Activated CD4-positive, alpha-beta T cell treated with anti-CD3 and anti-CD28 coated beads, Interleukin-2, amount 10 ng/mL, durations not matched to agents 7 days and 5 days (primary cell): ENCODE data around the gene HSPA9. TPM values are rescaled to one million over a fixed set of nuclear protein-coding genes. Genes with fewer than 3 reads are reported as not detected.
A peak's percentile ranks its signal among the peaks of the same experiment; 100 is the strongest.

Experiments used
- CTCF ChIA-PET: fragments of 350-600 bp; sonication (Branson Sonifier 250); formaldehyde crosslinking; loops from one replicate; lab custom pipeline; 2021; ENCODE audit warnings: antibody characterized with exemption; lab: Charles Lee
- POLR2A ChIA-PET: fragments of 350-600 bp; sonication (Branson Sonifier 250); formaldehyde crosslinking; loops from one replicate; lab custom pipeline; 2021; ENCODE audit warnings: antibody characterized with exemption; lab: Charles Lee
- DNase-seq: peaks from one replicate; pipeline ENCODE4 v3.0.0-alpha.2; 2020
- H3K27ac Mint-ChIP-seq: one replicate; pipeline ENCODE4 v1.8.0; 2021; ENCODE audit warnings: mild to moderate bottlenecking, moderate library complexity, mixed read lengths
- H3K27me3 Mint-ChIP-seq: one replicate; pipeline ENCODE4 v1.8.0; 2021; ENCODE audit warnings: mixed read lengths
- H3K36me3 Mint-ChIP-seq: one replicate; pipeline ENCODE4 v1.8.0; 2021; ENCODE audit warnings: low read depth, mixed read lengths
- H3K4me1 Mint-ChIP-seq: one replicate; pipeline ENCODE4 v1.8.0; 2021; ENCODE audit warnings: mixed read lengths
- H3K4me3 Mint-ChIP-seq: one replicate; pipeline ENCODE4 v1.8.0; 2021; ENCODE audit warnings: mild to moderate bottlenecking, moderate library complexity, mixed read lengths
- H3K9me3 Mint-ChIP-seq: one replicate; pipeline ENCODE4 v1.8.0; 2021; ENCODE audit warnings: mixed read lengths
- total RNA-seq, 2 experiments: library from RNA; stranded (reverse); gene quantifications; one replicate each; pipeline ENCODE4 v1.2.3, GENCODE V29; 2021

The HSPA9 gene
- total RNA-seq, 2 experiments from 2014 or later, result 168 to 171 TPM

- ChIA-PET CTCF (no interaction called here), POLR2A (interaction anchor here (1.1 kb wide), 1 partner anchor 10 kb away, joined by 3 read pairs; the partner anchor contains the start of gene HSPA9)
- H3K36me3 Mint-ChIP-seq, result no peaks in the 10 kb centered on the region
- H3K4me1 Mint-ChIP-seq, result no peaks in the 10 kb centered on the region
- peaks cover 19% of the 10 kb centered on the region for H3K27me3 Mint-ChIP-seq
- DNase-seq, result no peak
- no peaks in the 10 kb centered on the region for H3K9me3 Mint-ChIP-seq
- no peak overlapping the region for H3K4me3 Mint-ChIP-seq
- no peak overlapping the region for H3K27ac Mint-ChIP-seq
These were observed 10.0 kb upstream of the HSPA9 start for GRCh38 chr5:138585157-138585556.

DNA sequence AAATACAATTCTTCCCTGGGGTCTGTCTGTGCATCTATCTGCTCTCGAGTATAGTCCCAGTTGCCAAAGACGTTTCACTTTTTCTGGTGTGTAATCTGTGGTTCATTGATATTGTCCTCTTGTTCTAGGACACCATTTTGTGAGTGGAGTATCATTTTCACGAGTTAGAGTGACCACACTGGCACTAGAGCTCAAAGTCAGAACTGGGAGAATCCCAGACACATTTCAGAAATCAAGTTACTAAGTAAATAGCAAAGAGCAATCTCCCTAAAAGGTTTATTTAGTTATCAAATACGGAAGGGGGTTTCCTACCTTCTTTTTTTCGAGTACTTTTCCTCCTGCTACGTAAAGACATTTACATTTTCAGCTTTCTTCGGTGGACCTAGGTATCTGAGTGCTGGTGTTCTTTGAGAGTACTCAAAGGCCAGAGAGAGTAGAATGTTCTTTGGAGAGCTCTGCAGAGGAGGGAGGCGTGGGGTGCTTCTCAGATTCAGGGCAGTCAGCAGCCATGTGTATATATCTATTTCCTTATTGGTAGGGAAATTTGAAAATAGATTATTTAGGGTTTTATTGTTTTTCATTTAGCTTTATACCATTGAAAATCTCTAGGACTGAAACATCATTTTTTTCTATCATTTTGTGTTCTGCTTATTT, 8.9 kb upstream of the HSPA9 start:
- CTCF ChIA-PET, result interaction anchor here (0.7 kb wide), 1 partner anchor 13 kb away, joined by 3 read pairs; no protein-coding TSS in a partner anchor
- Mint-ChIP-seq H3K27me3 (peaks cover 19% of the 10 kb centered on the region), H3K4me3 (no peak overlapping the region), H3K27ac (no peak overlapping the region), H3K36me3 (no peaks in the 10 kb centered on the region), H3K4me1 (peaks cover 4% of the 10 kb centered on the region), H3K9me3 (no peaks in the 10 kb centered on the region)
- POLR2A ChIA-PET, result interaction anchor here (1.1 kb wide), 1 partner anchor 9 kb away, joined by 3 read pairs; the partner anchor contains the start of gene HSPA9
- DNase-seq, result no peak

GRCh38 chr5:138582959-138583358, 7.8 kb upstream of the HSPA9 start:
- POLR2A ChIA-PET, result no interaction called here
- no peak for DNase-seq
- CTCF ChIA-PET, result no interaction called here
- Mint-ChIP-seq H3K27ac (no peak overlapping the region), H3K4me3 (no peak overlapping the region), H3K9me3 (no peaks in the 10 kb centered on the region), H3K27me3 (peaks cover 16% of the 10 kb centered on the region), H3K36me3 (no peaks in the 10 kb centered on the region), H3K4me1 (peaks cover 5% of the 10 kb centered on the region)

GRCh38 chr5:138580777-138581176, 5.6 kb upstream of the HSPA9 start:
- no peak overlapping the region for H3K4me3 Mint-ChIP-seq
- ChIA-PET CTCF (interaction anchor here (0.8 kb wide), 1 partner anchor 9 kb away, joined by 4 read pairs; no protein-coding TSS in a partner anchor), POLR2A (no interaction called here)
- H3K36me3 Mint-ChIP-seq, result peaks cover 2% of the 10 kb centered on the region
- no peaks in the 10 kb centered on the region for H3K9me3 Mint-ChIP-seq
- H3K27ac Mint-ChIP-seq, result no peak overlapping the region
- H3K4me1 Mint-ChIP-seq, result peaks cover 13% of the 10 kb centered on the region
- peaks cover 8% of the 10 kb centered on the region for H3K27me3 Mint-ChIP-seq
- DNase-seq, result no peak

- peaks cover 16% of the 10 kb centered on the region for H3K4me1 Mint-ChIP-seq
These were observed 4.8 kb upstream of the HSPA9 start for GRCh38 chr5:138580001-138580400.

DNA sequence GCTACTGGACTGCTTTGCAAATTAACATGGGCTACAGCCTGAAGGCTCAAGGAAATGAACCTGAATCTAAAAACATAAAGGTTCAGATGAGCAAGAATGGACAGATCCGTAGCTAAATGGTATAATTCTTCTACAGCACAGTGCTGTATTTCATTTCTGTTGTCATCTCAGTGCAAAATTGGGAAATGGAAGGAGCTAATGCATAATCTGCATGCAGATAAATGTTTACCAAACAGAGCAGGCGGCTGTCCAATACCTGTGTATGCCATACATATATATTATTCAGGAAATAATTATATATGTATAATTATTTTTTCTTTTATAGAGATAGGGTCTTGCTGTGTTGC, 4.3 kb upstream of the HSPA9 start:
- POLR2A ChIA-PET, result interaction anchor here (0.6 kb wide), 1 partner anchor 114 kb away, joined by 9 read pairs; no protein-coding TSS in a partner anchor
- H3K27ac Mint-ChIP-seq, result no peak overlapping the region

More at GRCh38 chr5:138580001-138580400, 4.8 kb upstream of the HSPA9 start:
- ChIA-PET CTCF (interaction anchor here (0.6 to 1.7 kb wide), 10 partner anchors 9 to 775 kb away, joined by 3 to 6 read pairs (median 4); partner anchors contain the start of gene ETF1), POLR2A (interaction anchor here (0.6 kb wide), 1 partner anchor 114 kb away, joined by 9 read pairs; no protein-coding TSS in a partner anchor)
- no peak for DNase-seq
- Mint-ChIP-seq H3K27ac (no peak overlapping the region), H3K27me3 (peaks cover 6% of the 10 kb centered on the region), H3K9me3 (no peaks in the 10 kb centered on the region), H3K4me3 (no peak overlapping the region), H3K36me3 (peaks cover 3% of the 10 kb centered on the region)

GRCh38 chr5:138577452-138577851, 2.3 kb upstream of the HSPA9 start:
- DNase-seq, result no peak
- ChIA-PET POLR2A (no interaction called here), CTCF (interaction anchor here (0.8 to 0.9 kb wide), 2 partner anchors 17 to 27 kb away, joined by 4 to 6 read pairs; no protein-coding TSS in a partner anchor)
- H3K4me1 Mint-ChIP-seq, result peaks cover 28% of the 10 kb centered on the region
- H3K4me3 Mint-ChIP-seq, result no peak overlapping the region
- H3K27ac Mint-ChIP-seq, result peak overlapping the region; percentile 77
- no peaks in the 10 kb centered on the region for H3K9me3 Mint-ChIP-seq
- H3K27me3 Mint-ChIP-seq, result no peaks in the 10 kb centered on the region
- peaks cover 23% of the 10 kb centered on the region for H3K36me3 Mint-ChIP-seq

More for the DNA sequence above, 4.3 kb upstream of the HSPA9 start:
- Mint-ChIP-seq H3K4me3 (no peak overlapping the region), H3K36me3 (peaks cover 8% of the 10 kb centered on the region), H3K9me3 (no peaks in the 10 kb centered on the region), H3K4me1 (peaks cover 16% of the 10 kb centered on the region), H3K27me3 (peaks cover 3% of the 10 kb centered on the region)
- CTCF ChIA-PET, result interaction anchor here (0.6 to 1.7 kb wide), 19 partner anchors 8 to 776 kb away, joined by 3 to 6 read pairs (median 3); partner anchors contain the start of gene ETF1
- no peak for DNase-seq

- CTCF ChIA-PET, result interaction anchor here (1.2 to 1.6 kb wide), 3 partner anchors 9 to 222 kb away, joined by 4 to 11 read pairs (median 9); partner anchors contain the start of gene KDM3B
- H3K36me3 Mint-ChIP-seq, result peaks cover 42% of the 10 kb centered on the region
These were observed 432 bp downstream of the HSPA9 start for GRCh38 chr5:138574744-138575193.

DNA sequence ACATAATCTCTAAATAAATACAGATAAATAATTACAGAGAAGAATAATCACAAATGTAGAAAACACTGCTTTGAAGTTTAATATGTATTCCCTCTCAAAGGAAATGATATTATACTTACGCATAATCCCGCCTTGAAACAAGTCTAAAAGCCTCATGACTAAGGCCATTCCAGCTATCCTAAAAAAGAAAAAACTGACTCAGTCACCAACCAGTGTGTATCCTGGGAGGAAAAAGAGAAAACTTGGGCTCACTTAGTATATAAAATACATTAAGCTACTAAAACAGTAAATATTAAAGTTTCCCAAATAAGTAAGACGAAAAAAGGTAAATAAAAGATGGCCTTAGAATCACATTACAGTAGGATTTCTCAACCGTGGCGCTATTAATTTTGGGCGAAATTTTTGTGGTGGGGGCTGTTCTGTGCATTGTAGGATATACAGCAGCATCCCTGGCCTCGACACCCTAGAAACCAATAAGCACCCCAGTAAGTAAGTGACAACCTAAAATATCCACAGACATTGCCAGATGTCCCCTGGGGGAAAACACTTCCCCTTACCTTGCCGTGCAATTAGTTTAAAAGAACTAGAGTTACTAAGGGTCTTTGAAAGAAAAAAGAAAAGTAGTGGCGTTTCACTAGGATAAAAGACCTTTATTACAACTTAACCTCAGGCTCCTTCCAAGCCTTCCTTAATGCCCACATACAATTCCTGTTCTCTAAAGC, 1.1 kb downstream of the HSPA9 start:
- DNase-seq, result no peak
- H3K27me3 Mint-ChIP-seq, result no peaks in the 10 kb centered on the region
- peak overlapping the region; percentile 100 for H3K27ac Mint-ChIP-seq
- POLR2A ChIA-PET, result no interaction called here
- H3K9me3 Mint-ChIP-seq, result no peaks in the 10 kb centered on the region
- peak overlapping the region; percentile 98 for H3K4me3 Mint-ChIP-seq
- H3K4me1 Mint-ChIP-seq, result peaks cover 40% of the 10 kb centered on the region
- H3K36me3 Mint-ChIP-seq, result peaks cover 46% of the 10 kb centered on the region
- CTCF ChIA-PET, result no interaction called here

More at GRCh38 chr5:138574744-138575193, 432 bp downstream of the HSPA9 start:
- no peak for DNase-seq
- no peaks in the 10 kb centered on the region for H3K9me3 Mint-ChIP-seq
- POLR2A ChIA-PET, result interaction anchor here (0.8 kb wide), 1 partner anchor 10 kb away, joined by 3 read pairs; no protein-coding TSS in a partner anchor
- H3K4me3 Mint-ChIP-seq, result peak overlapping the region; percentile 98
- no peaks in the 10 kb centered on the region for H3K27me3 Mint-ChIP-seq
- H3K27ac Mint-ChIP-seq, result peak overlapping the region; percentile 100
- peaks cover 43% of the 10 kb centered on the region for H3K4me1 Mint-ChIP-seq

- H3K4me3 Mint-ChIP-seq, result peak overlapping the region; percentile 98
- H3K27ac Mint-ChIP-seq, result peak overlapping the region; percentile 71
- H3K9me3 Mint-ChIP-seq, result no peaks in the 10 kb centered on the region
- no peak for DNase-seq
- no peaks in the 10 kb centered on the region for H3K27me3 Mint-ChIP-seq
- CTCF ChIA-PET, result no interaction called here
- POLR2A ChIA-PET, result no interaction called here
- peaks cover 55% of the 10 kb centered on the region for H3K36me3 Mint-ChIP-seq
- H3K4me1 Mint-ChIP-seq, result peaks cover 45% of the 10 kb centered on the region
These were observed 2.0 kb downstream of the HSPA9 start for GRCh38 chr5:138573223-138573622.

DNA sequence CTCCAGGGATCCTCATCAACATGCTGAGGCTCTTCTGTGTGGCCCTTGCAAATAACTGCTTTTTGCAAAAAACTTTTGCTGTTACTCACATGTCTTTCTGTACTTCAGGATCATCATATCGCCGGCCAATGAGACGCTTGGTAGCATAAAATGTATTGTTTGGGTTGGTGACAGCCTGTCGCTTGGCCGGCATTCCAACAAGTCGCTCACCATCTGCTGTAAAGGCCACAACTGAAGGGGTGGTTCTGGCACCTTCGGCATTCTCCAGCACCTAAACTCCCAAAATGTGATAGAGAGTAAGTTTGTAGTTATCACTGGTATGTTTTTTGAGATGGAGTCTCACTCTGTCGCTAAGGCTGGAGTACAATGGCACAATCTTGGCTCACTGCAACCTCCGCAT, 4.3 kb downstream of the HSPA9 start:
- peaks cover 74% of the 10 kb centered on the region for H3K36me3 Mint-ChIP-seq
- peaks cover 54% of the 10 kb centered on the region for H3K4me1 Mint-ChIP-seq
- POLR2A ChIA-PET, result no interaction called here
- H3K9me3 Mint-ChIP-seq, result no peaks in the 10 kb centered on the region
- no peaks in the 10 kb centered on the region for H3K27me3 Mint-ChIP-seq
- no peak overlapping the region for H3K4me3 Mint-ChIP-seq
- H3K27ac Mint-ChIP-seq, result peak overlapping the region; percentile 36
- CTCF ChIA-PET, result interaction anchor here (0.6 kb wide), 1 partner anchor 8 kb away, joined by 3 read pairs; no protein-coding TSS in a partner anchor
- DNase-seq, result no peak

DNA sequence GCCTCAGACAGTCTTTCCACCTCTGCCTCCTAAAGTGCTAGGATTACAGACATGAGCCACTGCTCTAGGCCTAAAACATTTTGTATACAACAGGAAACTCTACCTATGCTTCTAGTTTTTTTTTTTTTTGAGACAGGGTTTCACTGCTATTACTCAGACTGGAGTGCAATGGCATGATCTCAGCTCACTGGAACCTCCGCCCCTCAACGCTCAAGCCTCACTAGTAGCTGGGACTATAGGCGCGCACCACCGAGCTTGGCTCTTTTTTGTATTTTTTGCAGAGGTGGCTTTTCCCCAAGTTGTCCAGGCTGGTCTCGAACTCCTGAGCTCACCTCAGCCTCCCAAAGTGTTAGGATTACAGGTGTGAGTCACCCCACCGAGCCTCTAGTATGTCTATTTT, 5.4 kb downstream of the HSPA9 start:
- no peaks in the 10 kb centered on the region for H3K27me3 Mint-ChIP-seq
- POLR2A ChIA-PET, result no interaction called here
- peaks cover 79% of the 10 kb centered on the region for H3K36me3 Mint-ChIP-seq
- no peaks in the 10 kb centered on the region for H3K9me3 Mint-ChIP-seq
- peak overlapping the region; percentile 36 for H3K27ac Mint-ChIP-seq
- CTCF ChIA-PET, result interaction anchor here (5.7 kb wide), 1 partner anchor 26 kb away, joined by 20 read pairs; the partner anchor contains the start of gene ETF1
- DNase-seq, result no peak
- peaks cover 59% of the 10 kb centered on the region for H3K4me1 Mint-ChIP-seq
- H3K4me3 Mint-ChIP-seq, result no peak overlapping the region
